Peyer's patch (tissue), 4 donors: ENCODE results near the gene KLK10.

Experiments used
- POLR2A ChIP-seq, 2 donors: fragments of 450-650 bp; IDR thresholded peaks; one replicate each; pipeline ENCODE4 v1.5.1; 2017; ENCODE audit warnings: antibody characterized with exemption in 2 of 2, mild to moderate bottlenecking in 2 of 2, moderate library complexity in 2 of 2
- TF ChIP-seq, protein P1 (sequence below), 6 experiments: fragments of 450-650 bp in 4 of 6; fragments of 200-600 bp in 2 of 6; sonication (generic) in 1 of 6; IDR thresholded peaks; one replicate each; pipeline ENCODE4 v1.5.1; 2017 to 2019; ENCODE audit warnings: antibody characterized with exemption in 6 of 6, mild to moderate bottlenecking in 3 of 6, moderate library complexity in 1 of 6

GRCh38 chr19:51003316-51003715, 16.2 kb downstream of the KLK10 start:
- TF ChIP-seq, protein P1, sequence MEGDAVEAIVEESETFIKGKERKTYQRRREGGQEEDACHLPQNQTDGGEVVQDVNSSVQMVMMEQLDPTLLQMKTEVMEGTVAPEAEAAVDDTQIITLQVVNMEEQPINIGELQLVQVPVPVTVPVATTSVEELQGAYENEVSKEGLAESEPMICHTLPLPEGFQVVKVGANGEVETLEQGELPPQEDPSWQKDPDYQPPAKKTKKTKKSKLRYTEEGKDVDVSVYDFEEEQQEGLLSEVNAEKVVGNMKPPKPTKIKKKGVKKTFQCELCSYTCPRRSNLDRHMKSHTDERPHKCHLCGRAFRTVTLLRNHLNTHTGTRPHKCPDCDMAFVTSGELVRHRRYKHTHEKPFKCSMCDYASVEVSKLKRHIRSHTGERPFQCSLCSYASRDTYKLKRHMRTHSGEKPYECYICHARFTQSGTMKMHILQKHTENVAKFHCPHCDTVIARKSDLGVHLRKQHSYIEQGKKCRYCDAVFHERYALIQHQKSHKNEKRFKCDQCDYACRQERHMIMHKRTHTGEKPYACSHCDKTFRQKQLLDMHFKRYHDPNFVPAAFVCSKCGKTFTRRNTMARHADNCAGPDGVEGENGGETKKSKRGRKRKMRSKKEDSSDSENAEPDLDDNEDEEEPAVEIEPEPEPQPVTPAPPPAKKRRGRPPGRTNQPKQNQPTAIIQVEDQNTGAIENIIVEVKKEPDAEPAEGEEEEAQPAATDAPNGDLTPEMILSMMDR (IDR thresholded peaks at IDR 0.05) = no peak
- TF ChIP-seq POLR2A (IDR thresholded peaks at IDR 0.05) = no peak
